Activated naive CD8-positive, alpha-beta T cell (primary cell): ENCODE measurements around the gene FOXP4.

Experiments used
- H3K27ac Mint-ChIP-seq: one replicate; pipeline ENCODE4 v1.8.0; 2021; ENCODE audit warnings: mixed read lengths
- H3K27me3 Mint-ChIP-seq: one replicate; pipeline ENCODE4 v1.8.0; 2021; ENCODE audit warnings: mixed read lengths
- H3K36me3 Mint-ChIP-seq: one replicate; pipeline ENCODE4 v1.8.0; 2021; ENCODE audit warnings: mixed read lengths
- H3K4me1 Mint-ChIP-seq: one replicate; pipeline ENCODE4 v1.8.0; 2021; ENCODE audit warnings: low read depth, mixed read lengths
- H3K4me3 Mint-ChIP-seq: one replicate; pipeline ENCODE4 v1.8.0; 2021; ENCODE audit warnings: mild to moderate bottlenecking, mixed read lengths
- H3K9me3 Mint-ChIP-seq: one replicate; pipeline ENCODE4 v1.8.0; 2021; ENCODE audit warnings: low read depth, mixed read lengths

The FOXP4 gene

GRCh38 chr6:41589223-41589622, 43.0 kb downstream of the FOXP4 start:
- H3K9me3 Mint-ChIP-seq = no peaks in the 10 kb centered on the region
- H3K27ac Mint-ChIP-seq = no peak overlapping the region
- peaks cover 6% of the 10 kb centered on the region for H3K4me1 Mint-ChIP-seq
- no peak overlapping the region for H3K4me3 Mint-ChIP-seq
- peaks cover 4% of the 10 kb centered on the region for H3K36me3 Mint-ChIP-seq
- H3K27me3 Mint-ChIP-seq = no peaks in the 10 kb centered on the region

- H3K4me3 Mint-ChIP-seq = no peak overlapping the region
- H3K27me3 Mint-ChIP-seq = no peaks in the 10 kb centered on the region
- no peaks in the 10 kb centered on the region for H3K9me3 Mint-ChIP-seq
- H3K27ac Mint-ChIP-seq = no peak overlapping the region
- H3K4me1 Mint-ChIP-seq = peaks cover 6% of the 10 kb centered on the region
- peaks cover 4% of the 10 kb centered on the region for H3K36me3 Mint-ChIP-seq
Observed at GRCh38 chr6:41589636-41590622, 43.7 kb downstream of the FOXP4 start.

DNA sequence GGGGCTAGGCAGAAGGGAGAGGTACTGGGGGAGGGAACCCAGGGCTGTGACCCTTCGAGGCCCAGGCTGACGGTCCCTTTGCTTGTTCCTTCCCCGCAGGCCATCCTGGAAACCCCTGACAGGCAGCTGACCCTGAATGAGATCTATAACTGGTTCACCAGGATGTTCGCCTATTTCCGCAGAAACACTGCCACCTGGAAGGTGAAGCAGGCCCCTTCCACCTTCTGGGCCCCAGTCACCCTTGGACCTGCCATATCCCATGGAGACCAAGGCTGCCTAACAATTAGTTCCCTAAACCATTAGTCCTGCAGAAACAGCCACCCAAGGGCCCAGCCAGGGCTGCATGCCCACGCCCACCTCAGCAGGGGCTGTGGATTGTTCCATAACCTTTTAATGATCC, 44.9 kb downstream of the FOXP4 start:
- Mint-ChIP-seq H3K9me3 (no peaks in the 10 kb centered on the region), H3K27ac (no peak overlapping the region), H3K27me3 (no peaks in the 10 kb centered on the region), H3K4me3 (no peak overlapping the region), H3K4me1 (peaks cover 3% of the 10 kb centered on the region), H3K36me3 (peaks cover 4% of the 10 kb centered on the region)

DNA sequence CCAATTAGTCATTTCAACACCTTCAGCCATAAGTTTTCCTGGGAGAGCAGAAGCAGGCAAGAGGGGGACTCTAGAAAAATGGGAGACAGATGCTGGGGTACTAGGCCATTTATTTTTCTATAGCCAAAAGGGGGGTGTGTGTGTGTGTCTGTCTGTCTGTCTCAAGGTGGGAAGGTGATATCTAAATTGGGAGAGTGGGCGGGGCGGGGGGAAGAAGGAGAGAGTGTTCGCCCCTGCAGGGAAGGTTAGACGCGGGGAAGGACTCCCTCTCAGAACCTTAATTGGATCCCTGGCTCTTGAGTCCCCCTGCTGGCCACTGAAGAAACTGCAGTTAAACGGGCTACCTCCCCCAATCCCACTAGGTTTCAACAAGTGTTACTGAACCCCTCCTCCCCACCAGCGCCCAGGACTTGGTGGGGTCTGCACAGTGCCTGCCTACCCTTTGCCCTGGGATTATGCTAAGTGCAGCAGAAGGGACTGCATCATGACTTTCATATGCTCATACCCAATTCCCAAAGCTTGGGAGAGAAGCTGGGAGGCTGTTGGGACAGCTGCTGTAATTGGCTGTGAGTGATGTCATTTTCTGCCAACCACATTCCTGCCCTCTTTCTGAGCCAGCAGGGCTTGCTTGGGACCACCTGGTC, 45.8 kb downstream of the FOXP4 start:
- Mint-ChIP-seq H3K4me3 (no peak overlapping the region), H3K36me3 (peaks cover 4% of the 10 kb centered on the region), H3K27ac (no peak overlapping the region), H3K9me3 (no peaks in the 10 kb centered on the region), H3K27me3 (no peaks in the 10 kb centered on the region), H3K4me1 (peaks cover 3% of the 10 kb centered on the region)

DNA sequence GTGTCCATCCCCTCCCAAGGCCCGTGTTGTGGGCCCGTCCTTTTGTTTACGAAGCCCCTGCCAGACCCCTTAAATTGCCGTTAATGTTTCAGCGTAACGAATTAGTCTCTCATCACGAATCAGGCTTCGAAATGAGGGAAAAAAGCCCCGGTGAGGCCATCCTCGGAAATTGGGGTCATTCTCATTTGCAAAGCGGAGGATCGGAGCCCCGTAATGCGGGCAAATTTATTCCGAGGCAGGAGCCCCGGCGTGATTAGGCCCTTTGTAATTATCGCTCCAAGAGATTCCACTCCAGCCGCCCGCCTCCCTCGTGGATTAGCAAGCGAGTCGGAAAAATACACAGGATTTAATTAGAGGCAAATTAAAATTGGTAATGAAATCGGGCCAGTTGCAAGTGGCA, 47.2 kb downstream of the FOXP4 start:
- H3K9me3 Mint-ChIP-seq = no peaks in the 10 kb centered on the region
- peaks cover 3% of the 10 kb centered on the region for H3K4me1 Mint-ChIP-seq
- H3K4me3 Mint-ChIP-seq = no peak overlapping the region
- H3K27me3 Mint-ChIP-seq = no peaks in the 10 kb centered on the region
- no peak overlapping the region for H3K27ac Mint-ChIP-seq
- H3K36me3 Mint-ChIP-seq = peaks cover 4% of the 10 kb centered on the region

- Mint-ChIP-seq H3K9me3 (no peaks in the 10 kb centered on the region), H3K4me1 (peaks cover 3% of the 10 kb centered on the region), H3K36me3 (peaks cover 4% of the 10 kb centered on the region), H3K27me3 (no peaks in the 10 kb centered on the region), H3K27ac (no peak overlapping the region), H3K4me3 (no peak overlapping the region)
Observed at GRCh38 chr6:41593839-41594238, 47.7 kb downstream of the FOXP4 start.

- no peak overlapping the region for H3K4me3 Mint-ChIP-seq
- no peak overlapping the region for H3K27ac Mint-ChIP-seq
- peaks cover 3% of the 10 kb centered on the region for H3K4me1 Mint-ChIP-seq
- H3K36me3 Mint-ChIP-seq = peaks cover 4% of the 10 kb centered on the region
- H3K27me3 Mint-ChIP-seq = no peaks in the 10 kb centered on the region
- no peaks in the 10 kb centered on the region for H3K9me3 Mint-ChIP-seq
Observed at GRCh38 chr6:41594326-41594725, 48.1 kb downstream of the FOXP4 start.

DNA sequence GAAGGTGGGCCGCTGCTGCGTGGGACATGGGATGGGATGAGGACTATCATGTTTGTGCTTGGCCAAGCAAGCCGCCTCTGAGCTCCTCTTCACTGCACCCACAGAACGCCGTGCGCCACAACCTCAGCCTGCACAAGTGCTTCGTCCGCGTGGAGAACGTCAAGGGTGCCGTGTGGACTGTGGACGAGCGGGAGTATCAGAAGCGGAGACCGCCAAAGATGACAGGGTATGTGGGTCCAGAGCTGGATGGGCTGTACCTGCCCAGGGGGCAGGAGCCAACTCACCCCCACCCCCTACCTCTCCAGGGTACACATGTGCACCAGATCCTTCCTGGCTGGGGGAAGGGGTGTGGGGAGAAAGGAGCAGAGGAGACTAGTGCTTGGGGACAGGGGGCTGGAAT, 48.6 kb downstream of the FOXP4 start:
- Mint-ChIP-seq H3K27ac (no peak overlapping the region), H3K4me1 (peaks cover 3% of the 10 kb centered on the region), H3K27me3 (no peaks in the 10 kb centered on the region), H3K4me3 (no peak overlapping the region), H3K9me3 (no peaks in the 10 kb centered on the region), H3K36me3 (peaks cover 4% of the 10 kb centered on the region)

DNA sequence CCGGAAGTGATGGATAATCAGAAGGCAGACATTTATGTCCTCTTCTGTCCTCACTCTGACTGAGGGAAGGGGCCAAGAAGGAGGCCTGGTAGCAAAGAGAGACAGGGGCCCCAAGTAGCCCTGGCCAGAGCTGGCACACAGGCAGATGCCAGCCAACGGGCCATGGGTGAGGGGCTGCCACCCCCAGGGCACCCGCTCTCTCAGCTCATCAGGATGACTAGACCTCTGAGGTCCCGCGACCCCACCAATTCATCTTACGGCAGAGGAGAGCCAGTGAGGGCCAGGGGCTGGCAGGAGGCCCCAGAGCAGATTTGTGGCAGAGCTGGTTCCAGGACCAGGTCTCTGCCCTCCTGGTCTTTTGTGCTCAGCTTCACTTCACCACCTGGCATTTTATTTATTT, 49.0 kb downstream of the FOXP4 start:
- no peaks in the 10 kb centered on the region for H3K27me3 Mint-ChIP-seq
- peaks cover 3% of the 10 kb centered on the region for H3K4me1 Mint-ChIP-seq
- H3K9me3 Mint-ChIP-seq = no peaks in the 10 kb centered on the region
- H3K27ac Mint-ChIP-seq = no peak overlapping the region
- H3K4me3 Mint-ChIP-seq = no peak overlapping the region
- H3K36me3 Mint-ChIP-seq = peaks cover 4% of the 10 kb centered on the region

DNA sequence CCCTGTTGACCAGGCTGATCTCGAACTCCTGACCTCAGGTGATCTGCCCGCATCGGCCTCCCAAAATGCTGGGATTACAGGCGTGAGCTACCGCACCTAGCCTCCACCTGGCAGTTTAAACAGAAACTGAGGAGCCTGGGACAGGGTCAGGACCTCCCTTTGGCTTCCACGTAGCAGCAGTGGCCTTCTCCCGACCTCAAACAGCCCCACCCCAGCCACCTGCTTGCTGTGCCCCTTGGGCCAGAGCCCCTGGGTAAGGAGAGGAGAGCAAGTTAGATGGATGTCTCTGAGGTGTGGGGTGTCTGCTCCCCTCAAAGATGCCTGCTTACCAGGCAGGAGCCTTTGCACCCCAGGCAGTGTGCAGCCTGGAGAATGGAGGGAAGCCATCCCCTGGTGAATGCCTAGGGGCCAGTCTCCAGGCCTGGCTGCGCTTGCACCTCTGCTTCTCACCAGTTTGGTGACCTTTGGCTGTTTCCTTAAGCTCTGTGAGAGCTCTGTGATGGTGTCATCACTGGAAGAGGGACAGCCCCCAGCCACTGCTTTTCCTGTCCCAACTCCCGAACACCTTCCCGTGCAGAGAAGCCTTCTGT, 50.0 kb downstream of the FOXP4 start:
- Mint-ChIP-seq H3K27ac (no peak overlapping the region), H3K4me3 (no peak overlapping the region), H3K36me3 (no peaks in the 10 kb centered on the region), H3K27me3 (no peaks in the 10 kb centered on the region), H3K9me3 (no peaks in the 10 kb centered on the region), H3K4me1 (peaks cover 3% of the 10 kb centered on the region)

DNA sequence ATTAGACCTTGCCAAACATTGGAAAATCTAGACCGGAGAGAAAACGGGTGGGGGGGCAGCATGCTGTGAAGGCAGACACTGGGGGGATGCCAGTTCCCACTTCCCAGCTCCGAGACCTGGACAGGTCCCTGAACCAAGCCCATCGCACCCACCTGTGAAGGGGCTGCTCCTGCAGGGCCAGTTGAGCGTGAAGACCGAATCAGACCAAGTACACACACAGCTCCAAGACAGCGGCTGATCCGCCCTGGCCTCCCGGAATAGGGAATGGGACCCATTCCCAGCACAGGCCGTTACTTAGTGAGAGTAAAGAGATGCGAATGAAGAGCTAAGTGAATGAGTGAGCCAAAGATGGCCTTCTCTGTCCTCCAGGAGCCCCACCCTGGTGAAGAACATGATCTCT, 50.6 kb downstream of the FOXP4 start:
- H3K4me1 Mint-ChIP-seq = peaks cover 3% of the 10 kb centered on the region
- H3K4me3 Mint-ChIP-seq = no peak overlapping the region
- H3K9me3 Mint-ChIP-seq = no peaks in the 10 kb centered on the region
- H3K27ac Mint-ChIP-seq = no peak overlapping the region
- no peaks in the 10 kb centered on the region for H3K36me3 Mint-ChIP-seq
- H3K27me3 Mint-ChIP-seq = no peaks in the 10 kb centered on the region

- Mint-ChIP-seq H3K9me3 (no peaks in the 10 kb centered on the region), H3K4me1 (no peaks in the 10 kb centered on the region), H3K4me3 (no peak overlapping the region), H3K36me3 (no peaks in the 10 kb centered on the region), H3K27ac (no peak overlapping the region), H3K27me3 (no peaks in the 10 kb centered on the region)
Observed at GRCh38 chr6:41597246-41598000, 51.2 kb downstream of the FOXP4 start.

DNA sequence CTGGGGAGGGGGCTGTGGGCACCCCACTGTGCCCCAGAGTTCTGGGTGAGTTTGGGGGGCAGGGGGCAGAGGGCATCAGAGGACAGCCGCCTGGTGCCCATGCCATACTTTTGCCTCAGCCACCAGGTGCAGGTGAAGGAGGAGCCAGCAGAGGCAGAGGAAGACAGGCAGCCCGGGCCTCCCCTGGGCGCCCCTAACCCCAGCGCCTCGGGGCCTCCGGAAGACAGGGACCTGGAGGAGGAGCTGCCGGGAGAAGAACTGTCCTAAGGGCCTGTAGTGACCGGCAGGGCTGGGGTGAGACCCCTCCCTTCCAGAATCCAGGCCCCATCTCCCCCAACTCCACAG, 52.5 kb downstream of the FOXP4 start:
- Mint-ChIP-seq H3K27ac (no peak overlapping the region), H3K4me3 (no peak overlapping the region), H3K9me3 (no peaks in the 10 kb centered on the region), H3K4me1 (peaks cover 8% of the 10 kb centered on the region), H3K36me3 (no peaks in the 10 kb centered on the region), H3K27me3 (peaks cover 1% of the 10 kb centered on the region)

GRCh38 chr6:41599015-41599851, 53.1 kb downstream of the FOXP4 start:
- H3K9me3 Mint-ChIP-seq = no peaks in the 10 kb centered on the region
- no peak overlapping the region for H3K27ac Mint-ChIP-seq
- no peak overlapping the region for H3K4me3 Mint-ChIP-seq
- H3K36me3 Mint-ChIP-seq = no peaks in the 10 kb centered on the region
- peaks cover 8% of the 10 kb centered on the region for H3K4me1 Mint-ChIP-seq
- peaks cover 1% of the 10 kb centered on the region for H3K27me3 Mint-ChIP-seq
